ENCODE data around the gene C5. TPM values are rescaled to one million over a fixed set of nuclear protein-coding genes. Genes with fewer than 3 reads are reported as not detected.
"Not testable (repeated sequence)": the region's sequence is repeated elsewhere in the genome, so short reads cannot be mapped to it uniquely, and the experiment has no call there.

Gene C5
- total and polyA plus RNA-seq, 8 donors: 12.3 to 91.6 (median 77.8) TPM

- no peak overlapping the region for H3K27ac ChIP-seq
- H3K4me1 ChIP-seq: no peaks in the 10 kb centered on the region
- ATAC-seq (no peak), DNase-seq (no peak)
- no peak for TF ChIP-seq CTCF (IDR thresholded peaks at IDR 0.05)
- H3K4me3 ChIP-seq: no peak overlapping the region
- H3K27me3 ChIP-seq: no peaks in the 10 kb centered on the region
- intact Hi-C loops (cut with DNase I): loop anchor here in 1 of 2 donors (10.0 kb wide), 1 partner anchor 69 kb away; no protein-coding TSS in a partner anchor
- H3K36me3 ChIP-seq: no peaks in the 10 kb centered on the region
- H3K9me3 ChIP-seq: peaks cover 0 to 4% of the 10 kb centered on the region in 2 donors
These were observed 3.5 kb upstream of the C5 start for GRCh38 chr9:121053544-121053943.

GRCh38 chr9:121048618-121049017 lies 1.5 kb downstream of the C5 start:
- no peaks in the 10 kb centered on the region for H3K9me3 ChIP-seq
- TF ChIP-seq CTCF (IDR thresholded peaks at IDR 0.05): no peak
- no peaks in the 10 kb centered on the region for H3K27me3 ChIP-seq
- peaks cover 0 to 4% of the 10 kb centered on the region in 2 donors for H3K4me1 ChIP-seq
- no peak overlapping the region for H3K4me3 ChIP-seq
- DNase-seq: no peak
- H3K27ac ChIP-seq: no peak overlapping the region
- intact Hi-C loops (cut with DNase I): no loop called here
- H3K36me3 ChIP-seq: no peaks in the 10 kb centered on the region
- peak; percentile 83 for ATAC-seq

GRCh38 chr9:121048175-121048574 lies 1.9 kb downstream of the C5 start:
- TF ChIP-seq CTCF (IDR thresholded peaks at IDR 0.05): no peak
- Histone ChIP-seq H3K27me3 (no peaks in the 10 kb centered on the region), H3K36me3 (no peaks in the 10 kb centered on the region), H3K4me3 (no peak overlapping the region), H3K9me3 (no peaks in the 10 kb centered on the region), H3K27ac (no peak overlapping the region), H3K4me1 (peaks cover 0 to 4% of the 10 kb centered on the region in 2 donors)
- ATAC-seq (peak; percentile 55), DNase-seq (no peak)
- intact Hi-C loops (cut with DNase I): no loop called here

- Histone ChIP-seq H3K4me3 (no peak overlapping the region), H3K9me3 (no peaks in the 10 kb centered on the region), H3K27me3 (no peaks in the 10 kb centered on the region), H3K4me1 (no peaks in the 10 kb centered on the region), H3K27ac (no peak overlapping the region), H3K36me3 (no peaks in the 10 kb centered on the region)
- intact Hi-C loops (cut with DNase I): no loop called here
- ATAC-seq (peak; percentile 70), DNase-seq (no peak)
- no peak for TF ChIP-seq CTCF (IDR thresholded peaks at IDR 0.05)
These were observed 11.3 kb downstream of the C5 start for GRCh38 chr9:121038804-121039203.

GRCh38 chr9:121038362-121038761 lies 11.7 kb downstream of the C5 start:
- intact Hi-C loops (cut with DNase I): no loop called here
- DNase-seq (no peak), ATAC-seq (no peak)
- Histone ChIP-seq H3K4me3 (no peak overlapping the region), H3K36me3 (no peaks in the 10 kb centered on the region), H3K27ac (no peak overlapping the region), H3K4me1 (no peaks in the 10 kb centered on the region), H3K27me3 (no peaks in the 10 kb centered on the region), H3K9me3 (no peaks in the 10 kb centered on the region)
- TF ChIP-seq CTCF (IDR thresholded peaks at IDR 0.05): no peak

GRCh38 chr9:121035717-121036116 lies 14.4 kb downstream of the C5 start:
- DNase-seq; intact Hi-C loops (cut with DNase I): not testable (repeated sequence)

More at GRCh38 chr9:121035717-121036116, 14.4 kb downstream of the C5 start:
- not testable (repeated sequence) for ATAC-seq, H3K4me1 ChIP-seq, H3K36me3 ChIP-seq, H3K4me3 ChIP-seq, H3K27ac ChIP-seq, H3K9me3 ChIP-seq, H3K27me3 ChIP-seq
